H1 (cell line): ENCODE measurements around the gene CAMK2G. TPM values are rescaled to one million over a fixed set of nuclear protein-coding genes. Genes with fewer than 3 reads are reported as not detected.

Source experiments
- CTCF ChIA-PET: fragments of 300-600 bp; sonication (Branson Sonifier 250); formaldehyde crosslinking; loops from one replicate; lab custom pipeline; 2021; ENCODE audit not compliant: partially characterized antibody; lab: Charles Lee
- POLR2A ChIA-PET: fragments of 300-600 bp; sonication (Branson Sonifier 250); formaldehyde crosslinking; loops from one replicate; lab custom pipeline; 2021; ENCODE audit warnings: inconsistent platforms; ENCODE audit not compliant: partially characterized antibody; lab: Charles Lee
- DNase-seq, 2 experiments: peaks; one replicate each; pipeline versions ENCODE4 v3.0.0 to v3.0.0-alpha.2; 2010 to 2022; ENCODE audit warnings: low spot score in 2 of 2, low read depth in 1 of 2, mixed read lengths in 1 of 2
- FAIRE-seq: peaks from 2 replicates; lab custom pipeline; 2011; peaks lifted over from hg19 to GRCh38; lab: Jason Lieb, UNC
- H2AFZ ChIP-seq: 2 replicates; pipeline ENCODE4 v1.8.1; 2012; ENCODE audit warnings: low read length, inconsistent platforms
- H2AK5ac ChIP-seq: 2 replicates; pipeline ENCODE4 v1.6.1; 2013; ENCODE audit warnings: low read depth, low read length
- H2BK120ac ChIP-seq: replicated peaks from 2 replicates; pipeline ENCODE3; 2013; ENCODE audit warnings: low read depth, low read length, inconsistent platforms
- H2BK12ac ChIP-seq: 2 replicates; pipeline ENCODE4 v1.6.1; 2013; ENCODE audit warnings: low read depth, low read length
- H2BK15ac ChIP-seq: 2 replicates; pipeline ENCODE4 v1.6.1; 2013; ENCODE audit warnings: low read length
- H2BK20ac ChIP-seq: 2 replicates; pipeline ENCODE4 v1.6.1; 2013; ENCODE audit warnings: low read length
- H2BK5ac ChIP-seq: 2 replicates; pipeline ENCODE4 v1.6.1; 2013; ENCODE audit warnings: low read depth, low read length
- H3K14ac ChIP-seq: 2 replicates; pipeline ENCODE4 v1.6.1; 2013; ENCODE audit warnings: inconsistent platforms; ENCODE audit not compliant: insufficient read length
- H3K18ac ChIP-seq: 2 replicates; pipeline ENCODE4 v1.6.1; 2013; ENCODE audit warnings: low read length; ENCODE audit errors: extremely low read depth
- H3K23ac ChIP-seq: 2 replicates; pipeline ENCODE4 v1.6.1; 2013; ENCODE audit warnings: inconsistent platforms; ENCODE audit not compliant: insufficient read length
- H3K23me2 ChIP-seq: 2 replicates; pipeline ENCODE4 v1.6.1; 2013; ENCODE audit warnings: low read depth, low read length
- H3K27ac ChIP-seq: 2 replicates; pipeline ENCODE4 v1.6.1; 2011; ENCODE audit warnings: low read depth, low read length, inconsistent platforms
- H3K27me3 ChIP-seq, 4 experiments: replicated peaks in 1 of 4; 1 replicate in 1 of 4; 2 replicates in 3 of 4; pipeline versions ENCODE4 v1.6.1 to v1.8.1; 2011 to 2013; ENCODE audit warnings: low read length in 3 of 4, mild to moderate bottlenecking in 3 of 4, inconsistent platforms in 2 of 4, mixed read lengths in 2 of 4, moderate library complexity in 1 of 4; ENCODE audit not compliant: control insufficient read depth in 3 of 4, insufficient read depth in 3 of 4; ENCODE audit errors: extremely low read depth in 1 of 4
- H3K36me3 ChIP-seq, 4 experiments: 2 replicates each; pipeline versions ENCODE4 v1.6.1 to v1.8.1; 2011 to 2013; ENCODE audit warnings: mild to moderate bottlenecking in 4 of 4, low read length in 3 of 4, moderate library complexity in 2 of 4, control low read depth in 1 of 4, inconsistent platforms in 1 of 4; ENCODE audit not compliant: insufficient read depth in 4 of 4, control insufficient read depth in 2 of 4
- H3K4ac ChIP-seq: replicated peaks from 2 replicates; pipeline ENCODE3; 2013; ENCODE audit warnings: low read length, low read depth, mixed read lengths, inconsistent platforms; ENCODE audit not compliant: insufficient read length
- H3K4me1 ChIP-seq, 4 experiments: replicated peaks in 1 of 4; 1 replicate in 1 of 4; 2 replicates in 3 of 4; pipeline versions ENCODE4 v1.6.1 to v1.8.1; 2011 to 2013; ENCODE audit warnings: low read length in 3 of 4, inconsistent platforms in 2 of 4, mixed read lengths in 1 of 4; ENCODE audit not compliant: insufficient read depth in 4 of 4, control insufficient read depth in 3 of 4
- H3K4me2 ChIP-seq, 2 experiments: 2 replicates each; pipeline versions ENCODE4 v1.6.1 to v1.8.1; 2011 to 2013; ENCODE audit warnings: low read depth in 2 of 2, low read length in 2 of 2, control low read depth in 1 of 2, inconsistent platforms in 1 of 2, mild to moderate bottlenecking in 1 of 2; ENCODE audit not compliant: insufficient read depth in 1 of 2
- H3K4me3 ChIP-seq, 4 experiments: fragments of 200-600, 300-600 bp in 1 of 4; sonication (generic), shearing (Covaris generic), sonication (Bioruptor Twin) in 1 of 4; 2 replicates each; pipeline versions ENCODE4 v1.5.1 to v1.8.1; 2011 to 2016; ENCODE audit warnings: low read length in 4 of 4, low read depth in 3 of 4, control low read depth in 2 of 4, inconsistent platforms in 2 of 4, mild to moderate bottlenecking in 2 of 4, mixed read lengths in 1 of 4, moderate library complexity in 1 of 4; ENCODE audit not compliant: insufficient read depth in 2 of 4; ENCODE audit errors: extremely low read depth in 1 of 4
- H3K56ac ChIP-seq: replicated peaks from 2 replicates; pipeline ENCODE3; 2013; ENCODE audit warnings: low read depth, mild to moderate bottlenecking, mixed read lengths, low read length, inconsistent platforms; ENCODE audit not compliant: insufficient read length
- H3K79me1 ChIP-seq: 2 replicates; pipeline ENCODE4 v1.6.1; 2013; ENCODE audit warnings: low read depth, low read length, control low read depth
- H3K79me2 ChIP-seq, 2 experiments: 2 replicates each; pipeline versions ENCODE4 v1.6.1 to v1.8.1; 2012 to 2013; ENCODE audit warnings: low read length in 2 of 2, mild to moderate bottlenecking in 2 of 2, inconsistent platforms in 1 of 2; ENCODE audit not compliant: insufficient read depth in 2 of 2, control insufficient read depth in 1 of 2
- H3K9ac ChIP-seq, 4 experiments: replicated peaks in 1 of 4; 1 replicate in 1 of 4; 2 replicates in 3 of 4; pipeline versions ENCODE4 v1.6.1 to v1.8.1; 2011 to 2013; ENCODE audit warnings: low read depth in 3 of 4, low read length in 3 of 4, control low read depth in 2 of 4, mild to moderate bottlenecking in 2 of 4, moderate library complexity in 2 of 4, inconsistent platforms in 1 of 4; ENCODE audit errors: extremely low read depth in 1 of 4
- H3K9me3 ChIP-seq, 2 experiments: 2 replicates each; pipeline versions ENCODE4 v1.6.1 to v1.8.1; 2012 to 2013; ENCODE audit warnings: mild to moderate bottlenecking in 2 of 2, moderate library complexity in 2 of 2, control low read depth in 1 of 2, inconsistent platforms in 1 of 2, low read depth in 1 of 2, low read length in 1 of 2, mixed read lengths in 1 of 2; ENCODE audit not compliant: insufficient read depth in 2 of 2
- H4K20me1 ChIP-seq, 2 experiments: replicated peaks in 1 of 2; 2 replicates each; pipeline versions ENCODE3 to v1.8.1; 2011 to 2013; ENCODE audit warnings: inconsistent platforms in 2 of 2, low read length in 2 of 2, mild to moderate bottlenecking in 1 of 2; ENCODE audit not compliant: insufficient read depth in 2 of 2, control insufficient read depth in 1 of 2
- H4K5ac ChIP-seq: 2 replicates; pipeline ENCODE4 v1.6.1; 2013; ENCODE audit warnings: low read length, low read depth, mixed read lengths, inconsistent platforms; ENCODE audit not compliant: insufficient read length
- H4K8ac ChIP-seq: 2 replicates; pipeline ENCODE4 v1.8.0; 2013; ENCODE audit warnings: mild to moderate bottlenecking, moderate library complexity, low read length, inconsistent platforms; ENCODE audit not compliant: insufficient read depth; ENCODE audit errors: extremely low read depth
- H4K91ac ChIP-seq: replicated peaks from 2 replicates; pipeline ENCODE3; 2013; ENCODE audit warnings: low read length, mixed read lengths, inconsistent platforms; ENCODE audit not compliant: insufficient read length
- CBX5 ChIP-seq: fragments of 300-800, 300-1000 bp; sonication (generic); IDR thresholded peaks from 2 replicates; pipeline ENCODE4 v1.7.1; 2016; ENCODE audit warnings: antibody characterized with exemption, low read length, low read depth
- HDAC2 ChIP-seq, 2 experiments: fragments of 300-600 bp in 1 of 2; sonication (generic) in 1 of 2; IDR thresholded peaks; 2 replicates each; pipeline ENCODE4 v1.6.1; 2011 to 2012; ENCODE audit warnings: low read depth in 2 of 2, low read length in 2 of 2, mild to moderate bottlenecking in 2 of 2, moderate library complexity in 2 of 2, borderline replicate concordance in 1 of 2, inconsistent platforms in 1 of 2
- MAFK ChIP-seq: IDR thresholded peaks from 2 replicates; pipeline ENCODE4 v1.6.1; 2012; ENCODE audit warnings: low read depth, mild to moderate bottlenecking, improper control_type of control experiment, low read length
- RFX5 ChIP-seq: IDR thresholded peaks from 2 replicates; pipeline ENCODE4 v1.6.1; 2011; ENCODE audit warnings: low read depth, low read length, improper control_type of control experiment, borderline replicate concordance
- SIRT6 ChIP-seq: IDR thresholded peaks from one replicate; pipeline ENCODE4 v1.7.1; 2012; ENCODE audit warnings: low read length, inconsistent platforms
- SUZ12 ChIP-seq: fragments of 200-600 bp; sonication (generic); IDR thresholded peaks from 2 replicates; pipeline ENCODE4 v1.6.1; 2012; ENCODE audit warnings: mild to moderate bottlenecking, inconsistent platforms, low read length, moderate library complexity, mixed read lengths
- WGBS, 2 experiments: shearing (Covaris generic) in 1 of 2; methylation state at CpG; one replicate each; pipeline versions ENCODE4 v1.1.6 to v1.1.7; 2013 to 2015; ENCODE audit warnings: low lambda C conversion rate in 2 of 2, mixed read lengths in 2 of 2, inconsistent platforms in 1 of 2, low coverage in 1 of 2, missing lambda C conversion rate in 1 of 2; ENCODE audit not compliant: insufficient replicate concordance in 2 of 2, insufficient coverage in 1 of 2, insufficient read length in 1 of 2; ENCODE audit errors: extremely low coverage in 1 of 2, missing lambda C conversion rate in 1 of 2; 5-methylcytosine and 5-hydroxymethylcytosine counted together
- polyA plus RNA-seq, 7 experiments: library from polyadenylated mRNA; depleted of rRNA in 3 of 7; stranded (reverse) in 5 of 7; unstranded in 2 of 7; fragments of >200 nt in 5 of 7; fragments of 200-250 nt in 2 of 7; gene quantifications; 1 replicate in 5 of 7; 2 replicates in 1 of 7; 4 replicates in 1 of 7; pipeline versions ENCODE4 v1.2.1 to v1.2.3, GENCODE V29; 2011 to 2013; ENCODE audit warnings: missing spikeins in 2 of 7, mixed read lengths in 2 of 7
- total RNA-seq: library from RNA; stranded (reverse); fragmentation: NEBNext Ultra II Directional; extraction: Animal tissue kit (Norgen Biotek cat#: 25700); gene quantifications from 2 replicates; pipeline ENCODE4 v1.2.1, GENCODE V29; 2021

Gene CAMK2G
- total and polyA plus RNA-seq, 2 of the 8 experiments (the other 6 are each of a cell fraction or from before 2014, with no cell fraction given) = 28.9 to 31.7 TPM

- no peak overlapping the region for H2BK15ac ChIP-seq
- no peak overlapping the region for H3K14ac ChIP-seq
- 0 out of 8 replicates have a peak overlapping the region, but pooled peaks of 1 of the 4 experiments have one; percentile 91 for H3K4me3 ChIP-seq
- DNase-seq = no peak
- H3K27me3 ChIP-seq = no peaks in the 10 kb centered on the region
- FAIRE-seq = peak; percentile 36
- no peak overlapping the region for H3K9ac ChIP-seq
- no peak overlapping the region for H3K23ac ChIP-seq
- H3K36me3 ChIP-seq = peaks cover 0 to 19% (median 9%) of the 10 kb centered on the region in 4 experiments; a peak in 6 of 8 replicates
- H3K18ac ChIP-seq = no peak overlapping the region
- POLR2A ChIA-PET = interaction anchor here (1.4 to 11.1 kb wide), 3 partner anchors 11 to 31 kb away, joined by 4 to 137 read pairs (median 6); partner anchors contain the start of gene CHCHD1
- H2BK20ac ChIP-seq = no peak overlapping the region
- no peak overlapping the region for H2AK5ac ChIP-seq
- H3K4me1 ChIP-seq = peaks cover 0 to 4% (median 2%) of the 10 kb centered on the region in 4 experiments; a peak in 4 of 7 replicates
- H3K4ac ChIP-seq = no peak overlapping the region
- no peak overlapping the region for H4K5ac ChIP-seq
- no peak overlapping the region for H2AFZ ChIP-seq
- no peaks in the 10 kb centered on the region for H3K79me2 ChIP-seq
- no peak overlapping the region for H2BK12ac ChIP-seq
- H2BK120ac ChIP-seq = no peak overlapping the region
- WGBS, 2 experiments = 86% methylated on average over 4 of the region's 4 CpGs; no CpG with 5 or more reads in 1 of the 2 experiments
- CTCF ChIA-PET = interaction anchor here (0.6 to 16.0 kb wide), 4 partner anchors 30 to 837 kb away, joined by 3 to 209 read pairs (median 8); no protein-coding TSS in a partner anchor
- H3K9me3 ChIP-seq = no peaks in the 10 kb centered on the region
- no peak overlapping the region for H4K91ac ChIP-seq
- no peak overlapping the region for H3K27ac ChIP-seq
- no peak overlapping the region for H3K56ac ChIP-seq
- H4K20me1 ChIP-seq = peaks cover 0 to 7% of the 10 kb centered on the region in 2 experiments
- H3K4me2 ChIP-seq = no peak overlapping the region
- H2BK5ac ChIP-seq = no peak overlapping the region
- H4K8ac ChIP-seq = no peak overlapping the region
- H3K79me1 ChIP-seq = no peaks in the 10 kb centered on the region
- H3K23me2 ChIP-seq = no peaks in the 10 kb centered on the region; the same call in 1 of the 2 replicates
- TF ChIP-seq HDAC2 (IDR thresholded peaks at IDR 0.05; ENCODE audit: borderline replicate concordance in 1 of 2, low read depth in 2 of 2, low read length in 2 of 2) (no peak), CBX5 (no peak), MAFK (no peak), RFX5 (no peak), SUZ12 (no peak), SIRT6 (no peak)
These were observed 61.7 kb downstream of the CAMK2G start for GRCh38 chr10:73812657-73813056.
